Measurements from ENCODE around the gene LCE7A.

Gene LCE7A

GRCh38 chr1:152859696-152860095 is at the start of gene LCE7A:
TSS of gene LCE7A (plus strand) at chr1:152859996. CDS start at chr1:152860698, 702 bp downstream.
- in situ Hi-C loops (cut with MboI; ENCODE audit: low sequenced_read_pairs, unreplicated experiment), result no loop called here
- TF ChIP-seq, protein P1, sequence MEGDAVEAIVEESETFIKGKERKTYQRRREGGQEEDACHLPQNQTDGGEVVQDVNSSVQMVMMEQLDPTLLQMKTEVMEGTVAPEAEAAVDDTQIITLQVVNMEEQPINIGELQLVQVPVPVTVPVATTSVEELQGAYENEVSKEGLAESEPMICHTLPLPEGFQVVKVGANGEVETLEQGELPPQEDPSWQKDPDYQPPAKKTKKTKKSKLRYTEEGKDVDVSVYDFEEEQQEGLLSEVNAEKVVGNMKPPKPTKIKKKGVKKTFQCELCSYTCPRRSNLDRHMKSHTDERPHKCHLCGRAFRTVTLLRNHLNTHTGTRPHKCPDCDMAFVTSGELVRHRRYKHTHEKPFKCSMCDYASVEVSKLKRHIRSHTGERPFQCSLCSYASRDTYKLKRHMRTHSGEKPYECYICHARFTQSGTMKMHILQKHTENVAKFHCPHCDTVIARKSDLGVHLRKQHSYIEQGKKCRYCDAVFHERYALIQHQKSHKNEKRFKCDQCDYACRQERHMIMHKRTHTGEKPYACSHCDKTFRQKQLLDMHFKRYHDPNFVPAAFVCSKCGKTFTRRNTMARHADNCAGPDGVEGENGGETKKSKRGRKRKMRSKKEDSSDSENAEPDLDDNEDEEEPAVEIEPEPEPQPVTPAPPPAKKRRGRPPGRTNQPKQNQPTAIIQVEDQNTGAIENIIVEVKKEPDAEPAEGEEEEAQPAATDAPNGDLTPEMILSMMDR (IDR thresholded peaks at IDR 0.05; ENCODE audit: borderline replicate concordance, control extremely low read depth, extremely low read depth, insufficient read depth, missing control alignments), result no peak

DNA sequence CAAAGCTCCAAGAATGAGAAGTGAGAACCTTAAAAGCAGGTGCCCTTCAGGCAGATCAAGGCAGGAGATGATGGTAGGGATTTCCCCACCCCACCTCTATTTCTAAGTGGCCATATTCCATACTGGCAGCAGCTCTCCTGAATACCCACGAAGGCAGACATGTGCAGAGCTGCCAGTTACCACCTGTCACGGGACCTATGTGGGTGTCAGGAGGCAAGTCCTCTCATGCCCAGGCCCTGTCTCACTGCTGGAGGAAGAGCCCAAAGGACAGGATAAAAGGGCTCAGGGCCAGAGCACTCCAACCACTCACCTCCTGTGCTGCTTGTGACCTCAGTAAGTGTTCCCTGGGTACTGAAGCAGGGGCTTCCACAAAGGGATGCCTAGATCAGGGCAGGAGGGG is 48.7 kb upstream of the LCE7A start:
- TF ChIP-seq, protein P1 (IDR thresholded peaks at IDR 0.05; ENCODE audit: borderline replicate concordance, control extremely low read depth, extremely low read depth, insufficient read depth, missing control alignments), result no peak
- in situ Hi-C loops (cut with MboI; ENCODE audit: low sequenced_read_pairs, unreplicated experiment), result no loop called here

More at GRCh38 chr1:152859696-152860095, at the start of gene LCE7A:
- no peak for DNase-seq (ENCODE audit: low spot score)

DNA sequence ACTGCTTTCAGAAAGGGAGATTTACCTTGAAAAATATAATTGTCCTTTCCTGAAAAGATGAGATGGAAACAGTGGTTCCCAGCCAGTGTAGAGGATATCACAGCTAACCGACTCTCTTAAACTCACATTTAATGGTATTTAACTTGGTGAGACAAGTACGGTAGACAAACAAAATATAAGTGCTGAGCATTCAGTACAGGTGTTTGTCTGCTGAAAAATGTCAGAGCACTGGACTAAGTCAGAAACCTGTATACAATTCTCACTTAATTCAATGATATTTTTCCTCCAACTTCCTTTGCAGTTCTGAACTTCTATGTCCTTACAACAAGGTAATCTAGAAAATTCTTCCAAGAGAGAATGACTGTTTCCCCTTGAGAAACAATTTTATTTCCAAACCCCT is 48.1 kb upstream of the LCE7A start, which contains the start of gene LCE1B:
LCE1B (plus strand) TSS at position 301 of the 400 bp plus-strand sequence. CDS start 476 bp downstream, outside the sequence.
- in situ Hi-C loops (cut with MboI; ENCODE audit: low sequenced_read_pairs, unreplicated experiment), result no loop called here
- TF ChIP-seq, protein P1 (IDR thresholded peaks at IDR 0.05; ENCODE audit: borderline replicate concordance, control extremely low read depth, extremely low read depth, insufficient read depth, missing control alignments), result no peak
- no peak for DNase-seq (ENCODE audit: low spot score)

More for the DNA sequence above, 48.7 kb upstream of the LCE7A start:
- no peak for DNase-seq (ENCODE audit: low spot score)

GRCh38 chr1:152817309-152817708 is 42.5 kb upstream of the LCE7A start:
- TF ChIP-seq, protein P1 (IDR thresholded peaks at IDR 0.05; ENCODE audit: borderline replicate concordance, control extremely low read depth, extremely low read depth, insufficient read depth, missing control alignments), result no peak
- DNase-seq (ENCODE audit: low spot score), result no peak
- in situ Hi-C loops (cut with MboI; ENCODE audit: low sequenced_read_pairs, unreplicated experiment), result no loop called here

GRCh38 chr1:152823294-152823693 is 36.5 kb upstream of the LCE7A start:
- no peak for DNase-seq (ENCODE audit: low spot score)
- TF ChIP-seq, protein P1 (IDR thresholded peaks at IDR 0.05; ENCODE audit: borderline replicate concordance, control extremely low read depth, extremely low read depth, insufficient read depth, missing control alignments), result no peak
- in situ Hi-C loops (cut with MboI; ENCODE audit: low sequenced_read_pairs, unreplicated experiment), result no loop called here

- no peak for DNase-seq (ENCODE audit: low spot score)
- in situ Hi-C loops (cut with MboI; ENCODE audit: low sequenced_read_pairs, unreplicated experiment), result no loop called here
- TF ChIP-seq, protein P1 (IDR thresholded peaks at IDR 0.05; ENCODE audit: borderline replicate concordance, control extremely low read depth, extremely low read depth, insufficient read depth, missing control alignments), result no peak
Observed at GRCh38 chr1:152824964-152825363, 34.8 kb upstream of the LCE7A start.
